Transverse colon (tissue), 4 donors: Measurements from ENCODE around the gene NRG2. TPM values are rescaled to one million over a fixed set of nuclear protein-coding genes. Genes with fewer than 3 reads are reported as not detected.

ENCODE experiments used
- DNase-seq: peaks from one replicate; pipeline ENCODE4 v3.0.0-alpha.2; 2019
- H3K27ac ChIP-seq, 4 donors: fragments of 200-600 bp; sonication (generic); 2 replicates each; pipeline ENCODE4 v1.5.1; 2016 to 2018; ENCODE audit warnings: inconsistent platforms in 4 of 4
- H3K27me3 ChIP-seq: fragments of 200-600 bp; sonication (generic); 2 replicates; pipeline ENCODE4 v1.5.1; 2017; ENCODE audit warnings: inconsistent platforms
- H3K36me3 ChIP-seq, 4 donors: fragments of 200-600 bp; sonication (generic); 2 replicates each; pipeline ENCODE4 v1.5.1; 2017 to 2019; ENCODE audit warnings: inconsistent platforms in 4 of 4
- H3K4me1 ChIP-seq, 4 donors: fragments of 200-600 bp; sonication (generic); 2 replicates each; pipeline ENCODE4 v1.5.1; 2017 to 2020; ENCODE audit warnings: inconsistent platforms in 4 of 4
- H3K4me3 ChIP-seq, 4 donors: fragments of 200-600 bp; sonication (generic); 1 replicate in 1 of 4; 2 replicates in 3 of 4; pipeline versions ENCODE4 v1.5.1 to v1.6.1; 2017 to 2019; ENCODE audit warnings: inconsistent platforms in 4 of 4
- H3K9me3 ChIP-seq, 2 donors: fragments of 200-600 bp; sonication (generic); 2 replicates each; pipeline ENCODE4 v1.5.1; 2017 to 2019; ENCODE audit warnings: inconsistent platforms in 2 of 2
- CTCF ChIP-seq, 5 experiments: fragments of 200-600 bp in 3 of 5; fragments of 450-650 bp in 2 of 5; sonication (generic) in 3 of 5; IDR thresholded peaks; 1 replicate in 2 of 5; 2 replicates in 3 of 5; pipeline ENCODE4 v1.5.1; 2016 to 2017; ENCODE audit warnings: antibody characterized with exemption in 5 of 5, inconsistent platforms in 3 of 5, mild to moderate bottlenecking in 2 of 5, moderate library complexity in 1 of 5
- EP300 ChIP-seq: sonication (generic); formaldehyde crosslinking; IDR thresholded peaks from one replicate; pipeline ENCODE4 v1.6.1; 2017; ENCODE audit warnings: antibody characterized with exemption, low read depth
- POLR2A ChIP-seq: fragments of 450-650 bp; IDR thresholded peaks from one replicate; pipeline ENCODE4 v1.6.1; 2016; ENCODE audit warnings: antibody characterized with exemption, mild to moderate bottlenecking, moderate library complexity
- POLR2AphosphoS5 ChIP-seq, 3 donors: sonication (generic); formaldehyde crosslinking; IDR thresholded peaks; one replicate each; pipeline ENCODE4 v1.6.1; 2016; ENCODE audit warnings: antibody characterized with exemption in 3 of 3
- WGBS, 2 donors: methylation state at CpG; one replicate each; pipeline ENCODE4 v1.1.5; 2018; ENCODE audit warnings: low coverage in 1 of 2; 5-methylcytosine and 5-hydroxymethylcytosine counted together
- in situ Hi-C, 4 donors: fragments of 200-750 bp; cut with MboI; loops; one replicate each; pipeline versions ENCODE4 v1.15.0 to v1.15.1; 2017; ENCODE audit warnings: low sequenced_read_pairs in 3 of 4, low pct_ligation_motif_present in 1 of 4, low pct_unique_long_range_greater_than_20kb in 1 of 4
- intact Hi-C: fragments of 100-400 bp; cut with DNase I; formaldehyde crosslinking; loops from one replicate; pipeline ENCODE4 v1.15.1; 2023; ENCODE audit warnings: low total_unique reads
- total RNA-seq, 4 donors: library from RNA; depleted of rRNA; stranded (reverse); fragments of >200 nt; gene quantifications; one replicate each; pipeline ENCODE4 v1.1.0, GENCODE V29; 2016

Gene NRG2
- total RNA-seq, 4 donors from 2014 or later, result 0.68 to 12.3 (median 0.95) TPM; not detected in 1

- 6 to 9% methylated on average over 4 of the region's 4 CpGs for WGBS, 2 donors
- DNase-seq, result no peak
- Histone ChIP-seq H3K4me1 (peaks cover 0 to 4% (median 0%) of the 10 kb centered on the region in 4 donors), H3K27ac (no peak overlapping the region), H3K9me3 (no peaks in the 10 kb centered on the region), H3K27me3 (peaks cover 23% of the 10 kb centered on the region), H3K4me3 (no peak overlapping the region), H3K36me3 (no peaks in the 10 kb centered on the region)
- intact Hi-C loops, result loop anchor here (5.0 kb wide), 1 partner anchor 69 kb away; no protein-coding TSS in a partner anchor
- TF ChIP-seq CTCF (IDR thresholded peaks at IDR 0.05), result peak; percentile 67 to 80 (median 72)
- TF ChIP-seq EP300, result no peak
- in situ Hi-C loops, result loop anchor here (5.0 to 10.0 kb wide), 2 partner anchors 82 to 84 kb away; no protein-coding TSS in a partner anchor
Observed at GRCh38 chr5:140073296-140073695, 30.2 kb upstream of the NRG2 start.

- Histone ChIP-seq H3K9me3 (no peaks in the 10 kb centered on the region), H3K4me3 (no peak overlapping the region), H3K27me3 (peaks cover 23% of the 10 kb centered on the region), H3K36me3 (no peaks in the 10 kb centered on the region), H3K4me1 (peaks cover 0 to 4% (median 0%) of the 10 kb centered on the region in 4 donors), H3K27ac (no peak overlapping the region)
- intact Hi-C loops (loop anchor here (1.0 to 5.0 kb wide), 2 partner anchors 69 to 84 kb away; no protein-coding TSS in a partner anchor), in situ Hi-C loops (loop anchor here (5.0 to 10.0 kb wide), 2 partner anchors 82 to 84 kb away; no protein-coding TSS in a partner anchor)
- DNase-seq, result no peak
- no peak for TF ChIP-seq EP300
- TF ChIP-seq POLR2A, result no peak
- no peak for TF ChIP-seq CTCF (IDR thresholded peaks at IDR 0.05)
- 57 to 61% methylated on average over 7 to 10 of the region's 10 CpGs for WGBS, 2 donors
Observed at GRCh38 chr5:140072812-140073211, 29.7 kb upstream of the NRG2 start.

GRCh38 chr5:140060816-140061215 is 17.7 kb upstream of the NRG2 start:
- DNase-seq, result no peak
- Histone ChIP-seq H3K9me3 (no peaks in the 10 kb centered on the region), H3K4me3 (no peak overlapping the region), H3K4me1 (no peaks in the 10 kb centered on the region), H3K36me3 (no peaks in the 10 kb centered on the region), H3K27me3 (peaks cover 71% of the 10 kb centered on the region), H3K27ac (no peak overlapping the region)
- intact Hi-C loops (no loop called here), in situ Hi-C loops (no loop called here)
- 80 to 93% methylated on average over 1 of the region's 1 CpG for WGBS, 2 donors
- TF ChIP-seq EP300, result no peak
- no peak for TF ChIP-seq POLR2A
- no peak for TF ChIP-seq POLR2AphosphoS5 (IDR thresholded peaks at IDR 0.05)
- no peak for TF ChIP-seq CTCF (IDR thresholded peaks at IDR 0.05)

GRCh38 chr5:140058212-140058932 is 15.3 kb upstream of the NRG2 start:
- in situ Hi-C loops (no loop called here), intact Hi-C loops (no loop called here)
- Histone ChIP-seq H3K27ac (no peak overlapping the region), H3K4me3 (no peak overlapping the region), H3K9me3 (no peaks in the 10 kb centered on the region), H3K4me1 (no peaks in the 10 kb centered on the region), H3K27me3 (peaks cover 65% of the 10 kb centered on the region), H3K36me3 (no peaks in the 10 kb centered on the region)
- TF ChIP-seq POLR2A, result no peak
- no peak for TF ChIP-seq POLR2AphosphoS5 (IDR thresholded peaks at IDR 0.05)
- no peak for TF ChIP-seq CTCF (IDR thresholded peaks at IDR 0.05)
- no peak for TF ChIP-seq EP300
- DNase-seq, result no peak
- 86% methylated on average over 3 to 5 of the region's 5 CpGs for WGBS, 2 donors
